NB4 (cell line): ENCODE measurements around the gene CYB561D1.

Experiments
- DNase-seq: peaks from one replicate; pipeline ENCODE4 v3.0.0; 2010; ENCODE audit warnings: low read depth
- H3K4me3 ChIP-seq: one replicate; pipeline ENCODE4 v1.5.1; 2011; ENCODE audit warnings: mild to moderate bottlenecking, low read depth, low read length, moderate library complexity
- CTCF ChIP-seq: IDR thresholded peaks from one replicate; pipeline ENCODE4 v1.5.1; 2012; ENCODE audit warnings: low read depth, low read length
- MYC ChIP-seq: IDR thresholded peaks from 2 replicates; pipeline ENCODE4 v1.6.1; 2011; ENCODE audit warnings: low read depth, low read length
- POLR2A ChIP-seq: IDR thresholded peaks from 2 replicates; pipeline ENCODE4 v1.6.1; 2011; ENCODE audit warnings: mild to moderate bottlenecking; ENCODE audit not compliant: insufficient read length; ENCODE audit errors: extremely low read depth
- TF ChIP-seq, protein P1 (sequence below): IDR thresholded peaks from 2 replicates; pipeline ENCODE4 v1.6.1; 2011; ENCODE audit warnings: low read depth, low read length

The CYB561D1 gene

DNA sequence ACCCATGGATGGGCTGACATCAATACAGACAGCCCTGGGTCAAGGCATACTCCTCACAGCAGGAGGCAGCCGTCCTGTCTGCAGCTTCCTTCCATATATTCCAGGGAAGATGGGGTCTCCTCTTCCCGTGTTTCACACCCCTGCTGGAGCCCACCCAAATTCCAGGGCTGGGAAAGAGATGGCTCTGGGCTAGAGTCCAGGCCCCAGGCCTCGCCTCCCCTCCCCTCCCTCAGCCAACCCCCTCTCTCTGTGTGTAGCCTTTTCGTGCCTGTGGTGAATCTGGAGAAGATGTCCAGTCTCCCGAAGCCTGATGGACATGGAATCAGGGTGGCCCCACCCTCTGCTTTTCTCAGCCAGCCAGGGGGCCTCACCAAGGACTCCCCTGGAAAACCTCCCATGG lies 6.6 kb upstream of the CYB561D1 start:
- TF ChIP-seq POLR2A = no peak
- no peak for TF ChIP-seq MYC
- TF ChIP-seq, protein P1, sequence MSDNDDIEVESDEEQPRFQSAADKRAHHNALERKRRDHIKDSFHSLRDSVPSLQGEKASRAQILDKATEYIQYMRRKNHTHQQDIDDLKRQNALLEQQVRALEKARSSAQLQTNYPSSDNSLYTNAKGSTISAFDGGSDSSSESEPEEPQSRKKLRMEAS = no peak
- no peak for TF ChIP-seq CTCF
- no peak overlapping the region for H3K4me3 ChIP-seq
- no peak for DNase-seq

DNA sequence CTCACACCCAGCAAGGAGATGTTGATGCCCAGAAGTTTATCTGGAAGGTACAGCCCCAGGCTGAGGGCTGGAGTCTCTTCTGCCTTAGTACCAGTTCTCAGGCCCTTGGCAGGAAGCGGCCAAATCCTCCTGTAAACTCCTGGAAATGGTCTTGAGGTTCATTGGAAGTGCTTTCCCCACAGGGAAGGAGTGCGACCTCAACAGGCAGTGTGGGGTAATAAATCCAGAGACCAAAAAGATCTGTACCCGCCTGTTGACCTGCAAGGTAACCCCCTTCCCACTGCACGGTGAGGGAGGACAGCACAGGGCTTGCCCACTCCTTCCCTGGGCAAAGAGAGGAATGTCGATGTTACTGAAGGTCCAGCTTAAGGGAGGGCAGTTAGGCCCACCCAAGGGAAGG lies 5.7 kb upstream of the CYB561D1 start:
- no peak for DNase-seq
- no peak for TF ChIP-seq CTCF
- no peak for TF ChIP-seq POLR2A
- no peak for TF ChIP-seq MYC
- TF ChIP-seq, protein P1 = no peak
- no peak overlapping the region for H3K4me3 ChIP-seq

DNA sequence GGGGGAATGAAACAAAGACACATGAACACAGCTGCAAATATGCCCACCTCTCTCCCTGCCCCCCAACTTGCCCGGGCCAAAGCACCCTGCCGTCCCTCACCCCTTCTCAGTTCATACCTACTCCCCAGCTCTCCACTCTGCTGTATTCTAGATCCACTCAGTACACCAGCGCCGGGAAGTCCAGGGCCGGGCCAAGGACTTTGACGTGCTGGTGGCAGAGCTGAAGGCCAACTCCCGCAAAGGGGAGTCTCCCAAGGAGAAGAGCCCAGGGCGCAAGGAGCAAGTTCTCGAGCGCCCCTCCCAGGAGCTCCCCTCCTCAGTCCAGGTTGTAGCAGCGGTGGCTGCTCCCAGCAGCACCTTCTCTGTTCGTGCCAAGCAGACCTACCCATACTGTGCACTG lies 5.2 kb upstream of the CYB561D1 start:
- TF ChIP-seq, protein P1 = no peak
- TF ChIP-seq POLR2A = no peak
- TF ChIP-seq MYC = no peak
- TF ChIP-seq CTCF = no peak
- no peak for DNase-seq
- H3K4me3 ChIP-seq = no peak overlapping the region

DNA sequence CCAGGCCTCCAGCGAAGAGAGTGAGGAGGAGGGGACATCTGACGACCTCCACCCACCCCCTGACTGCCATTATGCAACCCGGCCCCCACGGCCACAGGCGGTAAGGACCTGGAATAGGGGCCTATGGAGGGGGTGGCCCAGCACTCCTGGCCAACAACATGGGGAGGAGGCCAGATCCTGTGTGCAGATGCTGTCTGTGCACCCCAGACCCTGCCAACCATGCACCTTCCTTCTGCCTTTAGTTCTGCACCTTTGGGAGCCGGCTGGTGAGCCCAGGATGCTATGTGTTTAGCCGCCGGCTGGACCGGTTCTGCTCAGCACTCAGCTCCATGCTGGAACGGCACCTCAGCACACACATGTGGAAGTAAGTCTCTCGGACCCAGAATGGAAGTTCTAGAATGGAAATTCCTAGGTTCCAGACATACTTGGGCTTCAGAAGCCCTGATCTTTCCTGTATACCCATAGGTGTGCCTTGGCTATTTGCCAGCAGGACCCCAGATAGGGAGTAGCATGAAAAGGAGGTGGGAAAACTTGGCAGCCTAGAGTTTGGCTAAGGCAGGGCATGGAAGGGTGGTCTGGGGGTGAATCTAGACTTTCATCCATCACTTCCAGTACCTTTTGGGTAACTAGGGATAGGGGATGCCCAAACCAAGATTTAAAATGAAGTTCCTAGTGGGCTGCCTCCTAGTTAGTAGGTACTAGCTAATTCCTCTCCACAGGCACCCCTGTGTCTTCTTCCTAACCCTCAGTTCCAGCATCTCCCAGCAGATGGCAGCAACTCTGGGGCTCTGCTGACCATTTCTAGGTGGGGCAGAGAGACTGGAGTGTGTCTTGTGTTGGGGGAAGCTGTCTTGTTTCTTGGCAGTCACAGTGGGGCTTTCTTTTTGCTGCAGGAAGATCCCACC lies 3.6 kb upstream of the CYB561D1 start:
- peak; percentile 75 for DNase-seq
- no peak overlapping the region for H3K4me3 ChIP-seq
- TF ChIP-seq POLR2A (no peak), MYC (no peak), CTCF (peak; percentile 91)
- TF ChIP-seq, protein P1 = no peak; the same call in 1 of the 2 replicates

DNA sequence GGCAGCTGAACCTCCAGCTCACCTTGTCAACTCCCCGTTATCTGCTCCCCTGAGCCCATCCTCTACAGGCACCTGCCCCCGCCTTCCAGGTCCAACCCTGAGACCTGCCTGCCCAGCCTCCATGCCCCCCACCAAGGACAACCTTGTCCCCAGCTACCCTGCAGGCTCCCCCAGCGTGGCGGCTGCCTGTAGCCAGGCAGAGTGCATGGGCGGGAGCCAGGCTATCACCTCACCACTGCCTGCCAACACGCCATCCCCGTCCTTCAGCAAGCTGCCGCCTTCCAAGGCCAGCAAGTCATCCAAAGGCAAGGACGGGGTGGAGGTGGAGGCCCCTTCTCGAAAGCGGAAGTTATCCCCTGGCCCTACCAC lies 3.0 kb upstream of the CYB561D1 start:
- no peak for TF ChIP-seq MYC
- no peak for TF ChIP-seq CTCF
- TF ChIP-seq, protein P1 = no peak
- no peak for TF ChIP-seq POLR2A
- DNase-seq = no peak

More for the DNA sequence above, 3.0 kb upstream of the CYB561D1 start:
- H3K4me3 ChIP-seq = no peak overlapping the region
